Liver (tissue), 3 donors: ENCODE data around the gene CPA5.

Experiments used
- EGR1 ChIP-seq, 2 donors: IDR thresholded peaks; 2 replicates each; pipeline ENCODE4 v1.6.1; 2016 to 2018; ENCODE audit warnings: antibody characterized with exemption in 2 of 2, low read depth in 2 of 2
- TAF1 ChIP-seq: conservative IDR thresholded peaks from 2 replicates; pipeline ENCODE4 v1.6.1; 2016; ENCODE audit warnings: antibody characterized with exemption, mild to moderate bottlenecking
- TF ChIP-seq, protein P1 (sequence below): IDR thresholded peaks from 2 replicates; pipeline ENCODE4 v1.6.1; 2016; ENCODE audit warnings: antibody characterized with exemption
- TF ChIP-seq, protein P2 (sequence below): fragments of 150-350 bp; IDR thresholded peaks from 2 replicates; pipeline ENCODE4 v1.5.1; 2017; ENCODE audit warnings: improper control_type of control experiment, low read depth, low read length; ENCODE audit not compliant: missing input control
- TF ChIP-seq, protein P3 (sequence below): IDR thresholded peaks from 2 replicates; pipeline ENCODE4 v1.6.1; 2016; ENCODE audit warnings: antibody characterized with exemption
- donor health status: healthy.
- donor health status: healthy.

DNA sequence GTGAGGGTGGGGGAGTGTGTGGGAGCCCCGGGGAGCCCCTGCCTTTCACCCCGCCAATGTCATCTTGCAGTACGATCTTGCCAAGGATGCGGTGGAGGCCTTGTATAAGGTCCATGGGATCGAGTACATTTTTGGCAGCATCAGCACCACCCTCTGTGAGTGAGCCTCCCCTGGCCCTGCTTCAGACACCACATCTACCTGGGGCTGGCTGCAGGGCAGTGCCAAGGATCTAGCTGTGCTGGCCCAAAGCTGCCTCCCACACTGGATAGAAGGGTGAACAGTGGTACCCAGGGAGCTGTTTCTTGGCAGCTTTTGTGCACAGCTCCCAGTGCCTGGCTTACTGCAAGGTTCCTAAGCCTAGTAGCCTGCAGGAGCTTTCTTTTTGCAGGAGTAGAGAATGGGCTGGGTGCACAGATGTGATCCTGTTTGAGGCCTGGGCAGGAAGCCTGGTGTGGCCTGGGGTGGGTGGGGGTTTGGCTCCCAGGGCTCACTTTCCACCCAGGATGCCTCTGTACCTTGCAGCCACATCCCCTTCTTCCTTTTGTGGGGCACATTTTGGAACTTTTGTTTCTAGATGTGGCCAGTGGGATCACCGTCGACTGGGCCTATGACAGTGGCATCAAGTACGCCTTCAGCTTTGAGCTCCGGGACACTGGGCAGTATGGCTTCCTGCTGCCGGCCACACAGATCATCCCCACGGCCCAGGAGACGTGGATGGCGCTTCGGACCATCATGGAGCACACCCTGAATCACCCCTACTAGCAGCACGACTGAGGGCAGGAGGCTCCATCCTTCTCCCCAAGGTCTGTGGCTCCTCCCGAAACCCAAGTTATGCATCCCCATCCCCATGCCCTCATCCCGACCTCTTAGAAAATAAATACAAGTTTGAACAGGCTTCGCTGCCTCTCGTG is 23.5 kb downstream of the CPA5 start:
- TF ChIP-seq, protein P1, sequence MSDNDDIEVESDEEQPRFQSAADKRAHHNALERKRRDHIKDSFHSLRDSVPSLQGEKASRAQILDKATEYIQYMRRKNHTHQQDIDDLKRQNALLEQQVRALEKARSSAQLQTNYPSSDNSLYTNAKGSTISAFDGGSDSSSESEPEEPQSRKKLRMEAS = no peak
- TF ChIP-seq, protein P2, sequence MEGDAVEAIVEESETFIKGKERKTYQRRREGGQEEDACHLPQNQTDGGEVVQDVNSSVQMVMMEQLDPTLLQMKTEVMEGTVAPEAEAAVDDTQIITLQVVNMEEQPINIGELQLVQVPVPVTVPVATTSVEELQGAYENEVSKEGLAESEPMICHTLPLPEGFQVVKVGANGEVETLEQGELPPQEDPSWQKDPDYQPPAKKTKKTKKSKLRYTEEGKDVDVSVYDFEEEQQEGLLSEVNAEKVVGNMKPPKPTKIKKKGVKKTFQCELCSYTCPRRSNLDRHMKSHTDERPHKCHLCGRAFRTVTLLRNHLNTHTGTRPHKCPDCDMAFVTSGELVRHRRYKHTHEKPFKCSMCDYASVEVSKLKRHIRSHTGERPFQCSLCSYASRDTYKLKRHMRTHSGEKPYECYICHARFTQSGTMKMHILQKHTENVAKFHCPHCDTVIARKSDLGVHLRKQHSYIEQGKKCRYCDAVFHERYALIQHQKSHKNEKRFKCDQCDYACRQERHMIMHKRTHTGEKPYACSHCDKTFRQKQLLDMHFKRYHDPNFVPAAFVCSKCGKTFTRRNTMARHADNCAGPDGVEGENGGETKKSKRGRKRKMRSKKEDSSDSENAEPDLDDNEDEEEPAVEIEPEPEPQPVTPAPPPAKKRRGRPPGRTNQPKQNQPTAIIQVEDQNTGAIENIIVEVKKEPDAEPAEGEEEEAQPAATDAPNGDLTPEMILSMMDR = no peak
- TF ChIP-seq TAF1 (no peak), EGR1 (IDR thresholded peaks at IDR 0.05; ENCODE audit: low read depth in 2 of 2) (no peak)
- TF ChIP-seq, protein P3, sequence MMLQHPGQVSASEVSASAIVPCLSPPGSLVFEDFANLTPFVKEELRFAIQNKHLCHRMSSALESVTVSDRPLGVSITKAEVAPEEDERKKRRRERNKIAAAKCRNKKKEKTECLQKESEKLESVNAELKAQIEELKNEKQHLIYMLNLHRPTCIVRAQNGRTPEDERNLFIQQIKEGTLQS = no peak
